OCI-LY7 (cell line): Measurements from ENCODE around the gene RSBN1. TPM values are rescaled to one million over a fixed set of nuclear protein-coding genes. Genes with fewer than 3 reads are reported as not detected.

Experiments
- BruUV-seq: library from RNA; stranded (reverse); fragments of 400-500 nt; replicated peaks from 2 replicates; lab custom pipeline; 2021; lab: Mats Ljungman, UMichigan
- CTCF ChIA-PET: fragments of 300-600 bp; sonication (Branson Sonifier 250); formaldehyde crosslinking; loops from one replicate; lab custom pipeline; 2022; ENCODE audit warnings: antibody characterized with exemption; ENCODE audit not compliant: unreplicated experiment; lab: Charles Lee
- POLR2A ChIA-PET: fragments of 300-600 bp; sonication (Branson Sonifier 250); formaldehyde crosslinking; loops from one replicate; lab custom pipeline; 2022; ENCODE audit warnings: antibody characterized with exemption; lab: Charles Lee
- DNase-seq: peaks from one replicate; pipeline ENCODE4 v3.0.0-alpha.2; 2015; ENCODE audit warnings: low spot score
- H2AFZ ChIP-seq: fragments of 200-600 bp; sonication (generic), shearing (Covaris generic); 2 replicates; pipeline ENCODE4 v1.6.1; 2014; ENCODE audit warnings: mild to moderate bottlenecking, antibody characterized with exemption, low read length, moderate library complexity
- H3K27ac ChIP-seq: fragments of 200-600 bp; sonication (generic); 2 replicates; pipeline ENCODE4 v1.5.1; 2014; ENCODE audit warnings: mixed run types, low read depth, mild to moderate bottlenecking, moderate library complexity, low read length, inconsistent platforms; ENCODE audit not compliant: poor library complexity, severe bottlenecking
- H3K36me3 ChIP-seq: fragments of 200-600 bp; sonication (generic); 2 replicates; pipeline ENCODE4 v1.6.1; 2014; ENCODE audit warnings: mild to moderate bottlenecking, antibody characterized with exemption, low read length, moderate library complexity, mixed read lengths; ENCODE audit not compliant: insufficient read depth
- H3K4me1 ChIP-seq: fragments of 200-600 bp; sonication (generic); 2 replicates; pipeline ENCODE4 v1.5.1; 2014; ENCODE audit warnings: mild to moderate bottlenecking, low read length; ENCODE audit not compliant: insufficient read depth, poor library complexity, severe bottlenecking
- H3K4me2 ChIP-seq: fragments of 200-600 bp; sonication (generic); 2 replicates; pipeline ENCODE4 v1.6.1; 2014; ENCODE audit warnings: mild to moderate bottlenecking, low read length
- H3K4me3 ChIP-seq: fragments of 200-600 bp; sonication (generic); 2 replicates; pipeline ENCODE4 v1.5.1; 2014; ENCODE audit warnings: mild to moderate bottlenecking, low read depth, low read length; ENCODE audit not compliant: poor library complexity, severe bottlenecking
- H3K79me2 ChIP-seq: fragments of 200-600 bp; sonication (generic); 2 replicates; pipeline ENCODE4 v1.6.1; 2016; ENCODE audit warnings: low read depth, mild to moderate bottlenecking, low read length, moderate library complexity, mixed read lengths; ENCODE audit not compliant: insufficient read depth
- H3K9me2 ChIP-seq: fragments of 200-600 bp; sonication (generic); 2 replicates; pipeline ENCODE4 v1.6.1; 2016; ENCODE audit warnings: mild to moderate bottlenecking, low read length, mixed read lengths; ENCODE audit not compliant: insufficient read depth
- H3K9me3 ChIP-seq: fragments of 200-600 bp; sonication (generic); 2 replicates; pipeline ENCODE4 v1.6.1; 2014; ENCODE audit warnings: mild to moderate bottlenecking, mixed run types, low read length, mixed read lengths
- H4K20me1 ChIP-seq: fragments of 200-600 bp; sonication (generic); 2 replicates; pipeline ENCODE4 v1.6.1; 2014; ENCODE audit warnings: mild to moderate bottlenecking, antibody characterized with exemption, low read length, moderate library complexity, mixed read lengths; ENCODE audit not compliant: insufficient read depth
- CTCF ChIP-seq: fragments of 200-600 bp; sonication (generic); conservative IDR thresholded peaks from 2 replicates; pipeline ENCODE4 v1.5.1; 2014; ENCODE audit warnings: mild to moderate bottlenecking, antibody characterized with exemption, low read length, moderate library complexity, mixed read lengths
- EZH2phosphoT487 ChIP-seq: fragments of 200-600 bp; sonication (generic); IDR thresholded peaks from 2 replicates; pipeline ENCODE4 v1.6.1; 2018; ENCODE audit warnings: low read depth, borderline replicate concordance, mild to moderate bottlenecking, mixed run types, antibody characterized with exemption, low read length, moderate library complexity, mixed read lengths
- intact Hi-C: fragments of 100-400 bp; cut with micrococcal nuclease; formaldehyde crosslinking; loops from one replicate; pipeline ENCODE4 v1.10.0; 2022; ENCODE audit not compliant: unreplicated experiment
- total RNA-seq, 2 experiments: library from RNA; depleted of rRNA in 1 of 2; stranded (reverse); fragments of >200 nt in 1 of 2; shearing (Covaris generic) in 1 of 2; gene quantifications; 2 replicates each; pipeline ENCODE4 v1.2.3, GENCODE V29; 2014 to 2022

RSBN1 gene
- total RNA-seq, 2 experiments from 2014 or later = 10.8 to 19.0 TPM

GRCh38 chr1:113747376-113747775 lies 64.9 kb downstream of the RSBN1 start:
- TF ChIP-seq EZH2phosphoT487 = no peak
- no peak for TF ChIP-seq CTCF
- Histone ChIP-seq H3K9me3 (no peaks in the 10 kb centered on the region), H3K27ac (no peak overlapping the region), H3K79me2 (no peaks in the 10 kb centered on the region), H2AFZ (no peak overlapping the region), H3K4me1 (no peaks in the 10 kb centered on the region), H3K4me3 (no peak overlapping the region), H3K4me2 (no peak overlapping the region), H4K20me1 (no peaks in the 10 kb centered on the region), H3K9me2 (no peaks in the 10 kb centered on the region), H3K36me3 (peaks cover 5% of the 10 kb centered on the region)
- TSS peak; percentile 29 for BruUV-seq
- POLR2A ChIA-PET = interaction anchor here (0.6 to 1.4 kb wide), 2 partner anchors 10 to 12 kb away, joined by 3 read pairs; no protein-coding TSS in a partner anchor
- CTCF ChIA-PET = no interaction called here
- no peak for DNase-seq
- intact Hi-C loops = no loop called here

DNA sequence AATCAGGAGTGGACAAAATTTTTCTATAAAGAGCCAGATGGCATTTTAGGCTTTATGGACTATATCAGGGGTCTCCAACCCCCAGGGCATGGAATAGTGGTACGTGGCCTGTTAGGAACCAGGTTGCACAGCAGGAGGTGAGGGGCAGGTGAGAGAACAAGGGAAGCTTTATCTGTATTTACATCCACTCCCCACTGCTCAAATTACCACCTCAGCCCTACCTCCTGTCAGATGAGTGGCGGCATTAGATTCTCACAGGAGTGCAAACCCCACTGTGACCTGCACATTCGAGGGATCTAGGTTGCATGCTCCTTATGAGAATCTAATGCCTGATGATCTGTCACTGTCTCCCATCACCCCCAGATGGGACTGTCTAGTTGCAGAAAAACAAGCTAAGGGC lies 66.9 kb downstream of the RSBN1 start:
- no peaks in the 10 kb centered on the region for H3K9me2 ChIP-seq
- TF ChIP-seq CTCF = no peak
- no peak for TF ChIP-seq EZH2phosphoT487
- ChIA-PET CTCF (no interaction called here), POLR2A (no interaction called here)
- no peak overlapping the region for H3K27ac ChIP-seq
- no peak overlapping the region for H3K4me3 ChIP-seq
- no peaks in the 10 kb centered on the region for H3K79me2 ChIP-seq
- H3K36me3 ChIP-seq = peaks cover 5% of the 10 kb centered on the region
- DNase-seq = no peak
- H3K9me3 ChIP-seq = no peaks in the 10 kb centered on the region
- H3K4me2 ChIP-seq = no peak overlapping the region
- no TSS peak for BruUV-seq
- H3K4me1 ChIP-seq = no peaks in the 10 kb centered on the region
- no peak overlapping the region for H2AFZ ChIP-seq
- H4K20me1 ChIP-seq = no peaks in the 10 kb centered on the region
- intact Hi-C loops = no loop called here

DNA sequence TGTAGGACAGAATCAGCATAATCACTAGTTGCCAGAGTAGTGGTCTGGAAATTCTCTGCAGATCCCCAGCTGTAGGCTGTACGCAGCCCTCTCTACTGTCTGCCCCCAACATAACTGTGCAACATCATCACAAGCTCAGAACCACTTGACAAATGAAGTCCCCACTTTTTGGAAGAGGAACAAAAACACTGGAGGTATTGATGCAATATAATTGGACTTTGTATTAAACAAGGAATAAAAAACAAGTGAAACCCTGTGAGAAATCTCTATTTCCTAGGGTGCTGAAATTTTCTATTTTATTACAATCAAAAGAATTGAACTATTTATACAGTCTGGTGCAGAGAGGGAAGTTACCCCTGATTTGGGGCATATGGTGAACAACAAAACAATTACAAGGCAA lies 68.2 kb downstream of the RSBN1 start:
- H3K4me3 ChIP-seq = no peak overlapping the region
- POLR2A ChIA-PET = interaction anchor here (0.6 to 0.7 kb wide), 2 partner anchors 33 to 63 kb away, joined by 3 to 4 read pairs; no protein-coding TSS in a partner anchor
- H3K27ac ChIP-seq = no peak overlapping the region
- no peak overlapping the region for H3K4me2 ChIP-seq
- no peaks in the 10 kb centered on the region for H3K9me3 ChIP-seq
- H3K9me2 ChIP-seq = no peaks in the 10 kb centered on the region
- no peaks in the 10 kb centered on the region for H3K79me2 ChIP-seq
- DNase-seq = no peak
- CTCF ChIA-PET = no interaction called here
- H2AFZ ChIP-seq = no peak overlapping the region
- intact Hi-C loops = no loop called here
- no TSS peak for BruUV-seq
- peaks cover 2% of the 10 kb centered on the region for H3K36me3 ChIP-seq
- no peaks in the 10 kb centered on the region for H3K4me1 ChIP-seq
- no peaks in the 10 kb centered on the region for H4K20me1 ChIP-seq
- TF ChIP-seq EZH2phosphoT487 = no peak
- no peak for TF ChIP-seq CTCF
